KMS-11 (cell line): ENCODE results near the gene CATSPER3.

Source experiments
- H2AFZ ChIP-seq: fragments of 200-600 bp; sonication (generic); 2 replicates; pipeline ENCODE4 v1.6.1; 2016; ENCODE audit warnings: antibody characterized with exemption, mixed run types, low read depth
- H3K27ac ChIP-seq: fragments of 200-600 bp; sonication (generic); 2 replicates; pipeline ENCODE4 v1.6.1; 2016; ENCODE audit warnings: mild to moderate bottlenecking, mixed run types
- H3K27me3 ChIP-seq: fragments of 200-600 bp; sonication (generic); 2 replicates; pipeline ENCODE4 v1.6.1; 2017; ENCODE audit warnings: mild to moderate bottlenecking, low read depth, mixed run types, moderate library complexity; ENCODE audit not compliant: insufficient read depth
- H3K36me3 ChIP-seq: fragments of 200-600 bp; sonication (generic); 2 replicates; pipeline ENCODE4 v1.6.1; 2017; ENCODE audit warnings: mild to moderate bottlenecking, mixed run types; ENCODE audit not compliant: insufficient read depth
- H3K4me1 ChIP-seq: fragments of 200-600 bp; sonication (generic); 2 replicates; pipeline ENCODE4 v1.6.1; 2016; ENCODE audit warnings: mild to moderate bottlenecking, low read depth, mixed run types; ENCODE audit not compliant: poor library complexity, severe bottlenecking
- H3K4me2 ChIP-seq: fragments of 200-600 bp; sonication (generic); 2 replicates; pipeline ENCODE4 v1.7.0; 2016; ENCODE audit warnings: mild to moderate bottlenecking, mixed run types
- H3K4me3 ChIP-seq: fragments of 200-600 bp; sonication (generic); IDR thresholded peaks from 2 replicates; pipeline ENCODE4 v1.6.1; 2017; ENCODE audit warnings: low read depth, low read length, mixed read lengths; ENCODE audit not compliant: insufficient read depth
- H3K79me2 ChIP-seq: fragments of 200-600 bp; sonication (generic); 2 replicates; pipeline ENCODE4 v1.6.1; 2016; ENCODE audit warnings: low read depth, mixed run types; ENCODE audit not compliant: insufficient read depth
- H3K9ac ChIP-seq: fragments of 200-600 bp; sonication (generic); 2 replicates; pipeline ENCODE4 v1.6.1; 2016; ENCODE audit warnings: mild to moderate bottlenecking, mixed run types
- H4K20me1 ChIP-seq: fragments of 200-600 bp; sonication (generic); 2 replicates; pipeline ENCODE4 v1.6.1; 2016; ENCODE audit warnings: mild to moderate bottlenecking, mixed run types; ENCODE audit not compliant: insufficient read depth
- TF ChIP-seq, protein P1 (sequence below): fragments of 200-600 bp; sonication (generic); conservative IDR thresholded peaks from 2 replicates; pipeline ENCODE4 v1.6.1; 2017; ENCODE audit warnings: low read depth, mild to moderate bottlenecking, antibody characterized with exemption, low read length, moderate library complexity, mixed read lengths

The CATSPER3 gene

DNA sequence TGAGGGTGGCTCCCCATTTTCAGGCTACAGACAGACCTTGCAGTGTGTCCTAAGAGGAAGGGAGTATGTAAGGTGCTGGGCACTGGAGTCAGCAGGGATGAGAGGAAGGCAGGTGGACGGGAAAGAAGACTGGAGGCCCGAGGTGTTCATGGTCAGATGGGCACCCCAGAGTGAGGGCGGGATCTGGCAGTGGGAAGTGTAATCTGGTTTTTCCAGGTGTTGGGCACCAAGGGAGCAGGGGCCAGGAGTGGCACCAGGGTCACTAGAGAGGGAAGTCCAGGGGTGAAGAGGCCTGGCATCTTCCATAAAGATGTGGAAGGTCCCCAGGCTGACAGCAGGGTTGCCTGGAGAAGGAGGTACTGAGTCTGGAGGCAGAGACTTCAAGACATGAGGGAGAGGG lies 36.7 kb downstream of the CATSPER3 start:
- Histone ChIP-seq H3K27ac (no peak overlapping the region), H3K4me3 (no peak overlapping the region), H3K27me3 (no peaks in the 10 kb centered on the region), H2AFZ (no peak overlapping the region), H3K36me3 (no peaks in the 10 kb centered on the region), H3K79me2 (no peaks in the 10 kb centered on the region), H3K4me2 (no peak overlapping the region), H3K9ac (no peak overlapping the region), H4K20me1 (no peaks in the 10 kb centered on the region), H3K4me1 (no peaks in the 10 kb centered on the region)
- TF ChIP-seq, protein P1, sequence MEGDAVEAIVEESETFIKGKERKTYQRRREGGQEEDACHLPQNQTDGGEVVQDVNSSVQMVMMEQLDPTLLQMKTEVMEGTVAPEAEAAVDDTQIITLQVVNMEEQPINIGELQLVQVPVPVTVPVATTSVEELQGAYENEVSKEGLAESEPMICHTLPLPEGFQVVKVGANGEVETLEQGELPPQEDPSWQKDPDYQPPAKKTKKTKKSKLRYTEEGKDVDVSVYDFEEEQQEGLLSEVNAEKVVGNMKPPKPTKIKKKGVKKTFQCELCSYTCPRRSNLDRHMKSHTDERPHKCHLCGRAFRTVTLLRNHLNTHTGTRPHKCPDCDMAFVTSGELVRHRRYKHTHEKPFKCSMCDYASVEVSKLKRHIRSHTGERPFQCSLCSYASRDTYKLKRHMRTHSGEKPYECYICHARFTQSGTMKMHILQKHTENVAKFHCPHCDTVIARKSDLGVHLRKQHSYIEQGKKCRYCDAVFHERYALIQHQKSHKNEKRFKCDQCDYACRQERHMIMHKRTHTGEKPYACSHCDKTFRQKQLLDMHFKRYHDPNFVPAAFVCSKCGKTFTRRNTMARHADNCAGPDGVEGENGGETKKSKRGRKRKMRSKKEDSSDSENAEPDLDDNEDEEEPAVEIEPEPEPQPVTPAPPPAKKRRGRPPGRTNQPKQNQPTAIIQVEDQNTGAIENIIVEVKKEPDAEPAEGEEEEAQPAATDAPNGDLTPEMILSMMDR, result no peak

- no peaks in the 10 kb centered on the region for H3K4me1 ChIP-seq
- no peak overlapping the region for H3K27ac ChIP-seq
- no peak overlapping the region for H3K4me3 ChIP-seq
- no peak overlapping the region for H2AFZ ChIP-seq
- TF ChIP-seq, protein P1, result no peak
- no peaks in the 10 kb centered on the region for H3K79me2 ChIP-seq
- no peak overlapping the region for H3K9ac ChIP-seq
- no peak overlapping the region for H3K4me2 ChIP-seq
- H4K20me1 ChIP-seq, result no peaks in the 10 kb centered on the region
- no peaks in the 10 kb centered on the region for H3K36me3 ChIP-seq
- H3K27me3 ChIP-seq, result no peaks in the 10 kb centered on the region
Measured at GRCh38 chr5:135005076-135005475, 37.4 kb downstream of the CATSPER3 start.

GRCh38 chr5:135007305-135007704 lies 39.6 kb downstream of the CATSPER3 start:
- TF ChIP-seq, protein P1, result no peak

GRCh38 chr5:135007749-135008363 lies 40.1 kb downstream of the CATSPER3 start:
- TF ChIP-seq, protein P1, result no peak
- H4K20me1 ChIP-seq, result no peaks in the 10 kb centered on the region
- H3K9ac ChIP-seq, result no peak overlapping the region
- no peaks in the 10 kb centered on the region for H3K36me3 ChIP-seq
- no peaks in the 10 kb centered on the region for H3K79me2 ChIP-seq
- no peaks in the 10 kb centered on the region for H3K4me1 ChIP-seq
- H3K27me3 ChIP-seq, result no peaks in the 10 kb centered on the region
- no peak overlapping the region for H3K27ac ChIP-seq
- H3K4me3 ChIP-seq, result no peak overlapping the region
- no peak overlapping the region for H3K4me2 ChIP-seq
- no peak overlapping the region for H2AFZ ChIP-seq

More at GRCh38 chr5:135007305-135007704, 39.6 kb downstream of the CATSPER3 start:
- no peaks in the 10 kb centered on the region for H3K36me3 ChIP-seq
- H3K9ac ChIP-seq, result no peak overlapping the region
- H3K27me3 ChIP-seq, result no peaks in the 10 kb centered on the region
- H3K4me1 ChIP-seq, result no peaks in the 10 kb centered on the region
- no peak overlapping the region for H2AFZ ChIP-seq
- no peak overlapping the region for H3K4me3 ChIP-seq
- H3K4me2 ChIP-seq, result no peak overlapping the region
- H3K79me2 ChIP-seq, result no peaks in the 10 kb centered on the region
- H4K20me1 ChIP-seq, result no peaks in the 10 kb centered on the region
- no peak overlapping the region for H3K27ac ChIP-seq
